ENCODE results near the gene FTO.

- TF ChIP-seq, protein P1, sequence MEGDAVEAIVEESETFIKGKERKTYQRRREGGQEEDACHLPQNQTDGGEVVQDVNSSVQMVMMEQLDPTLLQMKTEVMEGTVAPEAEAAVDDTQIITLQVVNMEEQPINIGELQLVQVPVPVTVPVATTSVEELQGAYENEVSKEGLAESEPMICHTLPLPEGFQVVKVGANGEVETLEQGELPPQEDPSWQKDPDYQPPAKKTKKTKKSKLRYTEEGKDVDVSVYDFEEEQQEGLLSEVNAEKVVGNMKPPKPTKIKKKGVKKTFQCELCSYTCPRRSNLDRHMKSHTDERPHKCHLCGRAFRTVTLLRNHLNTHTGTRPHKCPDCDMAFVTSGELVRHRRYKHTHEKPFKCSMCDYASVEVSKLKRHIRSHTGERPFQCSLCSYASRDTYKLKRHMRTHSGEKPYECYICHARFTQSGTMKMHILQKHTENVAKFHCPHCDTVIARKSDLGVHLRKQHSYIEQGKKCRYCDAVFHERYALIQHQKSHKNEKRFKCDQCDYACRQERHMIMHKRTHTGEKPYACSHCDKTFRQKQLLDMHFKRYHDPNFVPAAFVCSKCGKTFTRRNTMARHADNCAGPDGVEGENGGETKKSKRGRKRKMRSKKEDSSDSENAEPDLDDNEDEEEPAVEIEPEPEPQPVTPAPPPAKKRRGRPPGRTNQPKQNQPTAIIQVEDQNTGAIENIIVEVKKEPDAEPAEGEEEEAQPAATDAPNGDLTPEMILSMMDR (IDR thresholded peaks at IDR 0.05), result no peak
- TF ChIP-seq POLR2AphosphoS5 (IDR thresholded peaks at IDR 0.05; ENCODE audit: insufficient read depth in 1 of 2, low read depth in 1 of 2), result no peak
- TF ChIP-seq POLR2A (IDR thresholded peaks at IDR 0.05), result no peak
Observed at GRCh38 chr16:54062361-54063278, 358.7 kb downstream of the FTO start.
